GM23248 (cell line): Measurements from ENCODE around the gene C17orf50. TPM values are rescaled to one million over a fixed set of nuclear protein-coding genes. Genes with fewer than 3 reads are reported as not detected.

Experiments used
- DNase-seq: peaks from one replicate; pipeline ENCODE4 v3.0.0-alpha.2; 2015
- H2AFZ ChIP-seq: fragments of 200-600 bp; sonication (generic); 2 replicates; pipeline ENCODE4 v1.6.1; 2016; ENCODE audit warnings: antibody characterized with exemption
- H3F3A ChIP-seq: fragments of 200-600 bp; sonication (generic); 2 replicates; pipeline ENCODE4 v1.6.1; 2016; ENCODE audit warnings: mild to moderate bottlenecking, antibody characterized with exemption, mixed run types; ENCODE audit not compliant: insufficient read depth
- H3K27ac ChIP-seq: fragments of 200-600 bp; sonication (generic); 2 replicates; pipeline ENCODE4 v1.5.1; 2016; ENCODE audit warnings: mild to moderate bottlenecking
- H3K27me3 ChIP-seq: fragments of 200-600 bp; sonication (generic); replicated peaks from 2 replicates; pipeline ENCODE4 v1.6.1; 2016; ENCODE audit warnings: mild to moderate bottlenecking; ENCODE audit not compliant: insufficient read depth
- H3K36me3 ChIP-seq: fragments of 200-600 bp; sonication (generic); 2 replicates; pipeline ENCODE4 v1.6.1; 2016; ENCODE audit warnings: low read depth, mild to moderate bottlenecking
- H3K4me1 ChIP-seq: fragments of 200-600 bp; sonication (generic); 2 replicates; pipeline ENCODE4 v1.6.1; 2016; ENCODE audit warnings: mild to moderate bottlenecking; ENCODE audit not compliant: insufficient read depth
- H3K4me2 ChIP-seq: fragments of 200-600 bp; sonication (generic); one replicate; pipeline ENCODE4 v1.6.1; 2016; ENCODE audit warnings: mild to moderate bottlenecking; ENCODE audit not compliant: unreplicated experiment
- H3K4me3 ChIP-seq: fragments of 200-600 bp; sonication (generic); 2 replicates; pipeline ENCODE4 v1.5.1; 2016; ENCODE audit warnings: mild to moderate bottlenecking
- H3K79me2 ChIP-seq: fragments of 200-600 bp; sonication (generic); 2 replicates; pipeline ENCODE4 v1.6.1; 2016; ENCODE audit warnings: mild to moderate bottlenecking; ENCODE audit not compliant: insufficient read depth
- H3K9ac ChIP-seq: fragments of 200-600 bp; sonication (generic); 2 replicates; pipeline ENCODE4 v1.6.1; 2016; ENCODE audit warnings: mild to moderate bottlenecking
- H3K9me2 ChIP-seq: fragments of 200-600 bp; sonication (generic); 2 replicates; pipeline ENCODE4 v1.6.1; 2016; ENCODE audit warnings: mixed run types, mild to moderate bottlenecking, moderate library complexity; ENCODE audit not compliant: insufficient read depth
- H3K9me3 ChIP-seq: fragments of 200-600 bp; sonication (generic); one replicate; pipeline ENCODE4 v1.6.1; 2017; ENCODE audit warnings: low read depth
- H4K20me1 ChIP-seq: fragments of 200-600 bp; sonication (generic); 2 replicates; pipeline ENCODE4 v1.6.0; 2016; ENCODE audit not compliant: insufficient read depth
- EZH2 ChIP-seq: fragments of 200-600 bp; sonication (generic); IDR thresholded peaks from 2 replicates; pipeline ENCODE4 v1.6.1; 2018; ENCODE audit warnings: antibody characterized with exemption, mild to moderate bottlenecking; ENCODE audit not compliant: insufficient read depth, poor library complexity, severe bottlenecking
- EZH2phosphoT487 ChIP-seq: fragments of 200-600 bp; sonication (generic); IDR thresholded peaks from 2 replicates; pipeline ENCODE4 v1.6.1; 2018; ENCODE audit warnings: antibody characterized with exemption, moderate library complexity, mild to moderate bottlenecking, low read depth; ENCODE audit not compliant: insufficient read depth
- WGBS, 2 experiments: methylation state at CpG; one replicate each; pipeline ENCODE4 v1.1.6; 2015 to 2017; ENCODE audit warnings: low lambda C conversion rate in 2 of 2, low coverage in 1 of 2; ENCODE audit errors: missing lambda C conversion rate in 2 of 2; 5-methylcytosine and 5-hydroxymethylcytosine counted together
- in situ Hi-C: fragments of 300-500 bp; cut with MboI; formaldehyde crosslinking; loops from 2 replicates; pipeline ENCODE4 v1.15.0; 2020
- polyA plus RNA-seq: library from polyadenylated mRNA; unstranded; fragments of >200 nt; fragmentation: Nextera tagmentation; extraction: Ambion mirVana; gene quantifications from 2 replicates; pipeline ENCODE4 v1.2.1, GENCODE V29; 2016
- total RNA-seq: library from RNA; depleted of rRNA; stranded (reverse); fragments of >200 nt; shearing (Covaris generic); gene quantifications from 2 replicates; pipeline ENCODE4 v1.2.3, GENCODE V29; 2014

Gene C17orf50
- total and polyA plus RNA-seq, 2 experiments from 2014 or later, result not detected

- no peaks in the 10 kb centered on the region for H3K9me2 ChIP-seq
- WGBS, 2 experiments, result 79 to 82% methylated on average over 7 of the region's 7 CpGs
- H3K4me1 ChIP-seq, result no peaks in the 10 kb centered on the region
- H3K36me3 ChIP-seq, result no peaks in the 10 kb centered on the region
- no peaks in the 10 kb centered on the region for H3K79me2 ChIP-seq
- TF ChIP-seq EZH2phosphoT487 (no peak), EZH2 (no peak)
- H3K4me3 ChIP-seq, result no peak overlapping the region
- H3K4me2 ChIP-seq, result no peak overlapping the region
- H3F3A ChIP-seq, result no peaks in the 10 kb centered on the region
- H3K9ac ChIP-seq, result no peak overlapping the region
- H3K27me3 ChIP-seq, result peaks cover 29% of the 10 kb centered on the region
- in situ Hi-C loops, result no loop called here
- H3K27ac ChIP-seq, result no peak overlapping the region
- no peaks in the 10 kb centered on the region for H4K20me1 ChIP-seq
- DNase-seq, result no peak
- no peak overlapping the region for H2AFZ ChIP-seq
- H3K9me3 ChIP-seq, result no peaks in the 10 kb centered on the region
These were observed 20.5 kb upstream of the C17orf50 start for GRCh38 chr17:35740216-35740615.

DNA sequence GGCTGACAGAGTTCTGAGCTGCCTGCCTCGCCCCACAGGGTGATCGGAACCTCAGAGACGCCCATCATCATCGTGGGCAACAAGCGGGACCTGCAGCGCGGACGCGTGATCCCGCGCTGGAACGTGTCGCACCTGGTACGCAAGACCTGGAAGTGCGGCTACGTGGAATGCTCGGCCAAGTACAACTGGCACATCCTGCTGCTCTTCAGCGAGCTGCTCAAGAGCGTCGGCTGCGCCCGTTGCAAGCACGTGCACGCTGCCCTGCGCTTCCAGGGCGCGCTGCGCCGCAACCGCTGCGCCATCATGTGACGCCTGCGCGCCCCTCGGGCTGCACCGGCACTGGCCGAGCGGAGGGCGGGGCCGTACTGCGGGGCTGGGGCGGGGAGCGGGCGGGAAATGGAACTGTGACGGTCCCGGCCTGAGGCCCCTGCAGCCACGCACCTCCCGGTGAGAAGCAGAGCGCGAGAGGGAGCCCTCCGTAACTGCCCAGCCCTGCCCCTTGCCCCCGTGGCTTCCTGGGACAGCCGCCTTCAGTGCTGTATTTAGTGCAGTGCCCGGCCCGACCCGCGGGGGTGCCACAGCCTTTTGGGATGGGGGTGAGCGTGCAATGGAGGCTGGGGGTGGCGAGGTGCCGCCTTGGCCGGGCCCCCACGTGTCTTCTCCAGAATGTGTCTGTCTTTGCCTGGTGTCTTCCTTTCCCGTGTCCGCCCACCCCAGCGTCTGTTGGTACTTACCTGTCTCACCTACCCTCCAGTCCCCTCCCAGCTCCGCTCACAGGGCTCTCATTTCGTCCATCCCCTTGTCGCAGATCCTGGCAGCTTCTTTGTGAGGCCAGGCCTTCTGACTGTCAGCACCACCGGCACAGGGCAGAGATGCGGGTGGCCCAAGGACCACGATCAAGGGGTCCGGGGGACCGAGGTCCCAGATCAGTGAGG, 19.4 kb upstream of the C17orf50 start:
- Histone ChIP-seq H3K4me2 (no peak overlapping the region), H3K36me3 (no peaks in the 10 kb centered on the region), H3K4me1 (no peaks in the 10 kb centered on the region), H3K27ac (no peak overlapping the region), H4K20me1 (no peaks in the 10 kb centered on the region), H3K79me2 (no peaks in the 10 kb centered on the region), H3K27me3 (peaks cover 29% of the 10 kb centered on the region), H3K9me3 (no peaks in the 10 kb centered on the region), H3K4me3 (no peak overlapping the region), H3K9me2 (no peaks in the 10 kb centered on the region), H3K9ac (no peak overlapping the region), H2AFZ (no peak overlapping the region), H3F3A (no peaks in the 10 kb centered on the region)
- TF ChIP-seq EZH2phosphoT487, result no peak
- TF ChIP-seq EZH2, result no peak
- DNase-seq, result no peak
- in situ Hi-C loops, result no loop called here
- 20 to 24% methylated on average over 56 of the region's 73 CpGs for WGBS, 2 experiments

GRCh38 chr17:35742496-35742895, 18.2 kb upstream of the C17orf50 start:
- no peak for DNase-seq
- 52 to 57% methylated on average over 7 of the region's 7 CpGs for WGBS, 2 experiments

GRCh38 chr17:35742896-35743477, 17.7 kb upstream of the C17orf50 start:
- H3K79me2 ChIP-seq, result no peaks in the 10 kb centered on the region
- no peak for TF ChIP-seq EZH2phosphoT487
- TF ChIP-seq EZH2, result no peak
- no peak overlapping the region for H2AFZ ChIP-seq
- H4K20me1 ChIP-seq, result no peaks in the 10 kb centered on the region
- in situ Hi-C loops, result no loop called here
- H3K27me3 ChIP-seq, result peaks cover 29% of the 10 kb centered on the region
- no peaks in the 10 kb centered on the region for H3K9me2 ChIP-seq
- no peaks in the 10 kb centered on the region for H3K9me3 ChIP-seq
- no peaks in the 10 kb centered on the region for H3F3A ChIP-seq
- WGBS, 2 experiments, result 61 to 64% methylated on average over 7 of the region's 7 CpGs
- H3K9ac ChIP-seq, result no peak overlapping the region
- no peak overlapping the region for H3K4me2 ChIP-seq
- no peak for DNase-seq
- H3K4me1 ChIP-seq, result no peaks in the 10 kb centered on the region
- no peak overlapping the region for H3K27ac ChIP-seq
- H3K36me3 ChIP-seq, result no peaks in the 10 kb centered on the region
- H3K4me3 ChIP-seq, result no peak overlapping the region

More at GRCh38 chr17:35742496-35742895, 18.2 kb upstream of the C17orf50 start:
- no peaks in the 10 kb centered on the region for H3K9me3 ChIP-seq
- no peak overlapping the region for H2AFZ ChIP-seq
- H3K4me1 ChIP-seq, result no peaks in the 10 kb centered on the region
- H4K20me1 ChIP-seq, result no peaks in the 10 kb centered on the region
- H3K79me2 ChIP-seq, result no peaks in the 10 kb centered on the region
- no peaks in the 10 kb centered on the region for H3K9me2 ChIP-seq
- H3K36me3 ChIP-seq, result no peaks in the 10 kb centered on the region
- TF ChIP-seq EZH2, result no peak
- no peak for TF ChIP-seq EZH2phosphoT487
- no peak overlapping the region for H3K9ac ChIP-seq
- no peak overlapping the region for H3K4me2 ChIP-seq
- H3K27ac ChIP-seq, result no peak overlapping the region
- in situ Hi-C loops, result no loop called here
- peaks cover 29% of the 10 kb centered on the region for H3K27me3 ChIP-seq
- no peaks in the 10 kb centered on the region for H3F3A ChIP-seq
- no peak overlapping the region for H3K4me3 ChIP-seq
